Naive B cell (primary cell): Measurements from ENCODE around the gene TMEM213. TPM values are rescaled to one million over a fixed set of nuclear protein-coding genes. Genes with fewer than 3 reads are reported as not detected.

Experiments
- ATAC-seq, 2 donors: fragments of 150-1000 bp; cut with Tn5 transposase; 2 replicates each; pipeline ENCODE4 v1.10.0; 2021; ENCODE audit warnings: low read depth in 2 of 2, mild to moderate bottlenecking in 2 of 2, moderate library complexity in 2 of 2
- DNase-seq: peaks from one replicate; pipeline ENCODE4 v3.0.0; 2022
- H3K27ac Mint-ChIP-seq, 6 donors: one replicate each; pipeline ENCODE4 v1.8.0; 2020 to 2022; ENCODE audit warnings: mild to moderate bottlenecking in 6 of 6, mixed read lengths in 6 of 6, moderate library complexity in 5 of 6, inconsistent platforms in 2 of 6
- H3K27me3 Mint-ChIP-seq, 3 donors: one replicate each; pipeline ENCODE4 v1.8.0; 2021 to 2022; ENCODE audit warnings: mixed read lengths in 3 of 3, mild to moderate bottlenecking in 1 of 3
- H3K36me3 Mint-ChIP-seq, 2 donors: one replicate each; pipeline ENCODE4 v1.8.0; 2020 to 2022; ENCODE audit warnings: mixed read lengths in 2 of 2, inconsistent platforms in 1 of 2, mild to moderate bottlenecking in 1 of 2
- H3K4me1 Mint-ChIP-seq, 3 donors: one replicate each; pipeline ENCODE4 v1.8.0; 2020 to 2022; ENCODE audit warnings: mixed read lengths in 3 of 3, inconsistent platforms in 1 of 3, mild to moderate bottlenecking in 1 of 3, moderate library complexity in 1 of 3
- H3K4me3 Mint-ChIP-seq, 8 donors: one replicate each; pipeline ENCODE4 v1.8.0; 2020 to 2022; ENCODE audit warnings: mild to moderate bottlenecking in 8 of 8, mixed read lengths in 8 of 8, moderate library complexity in 8 of 8, inconsistent platforms in 2 of 8
- H3K9me3 Mint-ChIP-seq, 7 donors: one replicate each; pipeline ENCODE4 v1.8.0; 2020 to 2022; ENCODE audit warnings: mixed read lengths in 7 of 7, mild to moderate bottlenecking in 5 of 7, inconsistent platforms in 2 of 7, moderate library complexity in 1 of 7
- polyA plus RNA-seq, 6 donors: library from polyadenylated mRNA; unstranded; fragments of 300-500 nt; fragmentation: Illumina TruSeq; gene quantifications; one replicate each; pipeline ENCODE4 v1.2.3, GENCODE V29; 2021; ENCODE audit warnings: low read depth in 6 of 6

TMEM213 gene, protein sequence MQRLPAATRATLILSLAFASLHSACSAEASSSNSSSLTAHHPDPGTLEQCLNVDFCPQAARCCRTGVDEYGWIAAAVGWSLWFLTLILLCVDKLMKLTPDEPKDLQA
- polyA plus RNA-seq = not detected

DNA sequence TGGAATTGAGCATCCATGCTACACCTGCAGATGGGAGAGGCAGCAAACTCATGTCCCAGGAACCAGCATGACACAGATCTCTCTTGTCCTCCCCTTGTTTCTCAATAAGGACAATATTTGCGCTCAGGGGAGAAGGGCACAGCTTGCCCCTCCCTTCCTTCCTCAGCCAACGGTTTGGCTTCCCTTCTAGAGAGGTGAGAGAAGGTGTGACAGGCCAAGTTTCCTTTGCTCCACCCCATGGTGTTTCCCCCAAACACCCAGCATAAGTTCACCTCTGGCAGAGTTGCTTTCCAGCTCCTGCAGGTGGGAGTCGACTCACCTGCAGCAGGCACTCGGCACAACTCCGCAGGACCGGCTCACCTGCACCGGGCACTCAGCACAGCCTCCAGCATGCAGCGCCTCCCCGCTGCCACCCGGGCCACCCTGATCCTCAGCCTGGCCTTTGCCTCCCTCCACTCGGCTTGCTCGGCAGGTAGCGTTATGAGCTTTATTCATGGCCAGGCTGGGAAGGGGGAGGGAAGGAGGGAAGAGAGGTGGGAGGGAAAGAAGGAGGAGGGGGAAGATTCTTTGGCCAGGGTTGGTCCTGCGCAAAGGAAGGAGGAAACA lies at the start of gene TMEM213, which contains the start of gene ATP6V0A4:
Gene TMEM213 (plus strand): TSS at position 280 of the 606 bp plus-strand sequence. CDS start 111 bp downstream, at position 391.
Gene ATP6V0A4 (minus strand): TSS at position 482 of the 606 bp plus-strand sequence. CDS start 26,949 bp downstream, outside the sequence.
- no peaks in the 10 kb centered on the region for H3K36me3 Mint-ChIP-seq
- ATAC-seq (no peak), DNase-seq (no peak)
- no peak within 1 kb of the TSS for H3K27ac Mint-ChIP-seq
- no peak within 1 kb of the TSS for H3K4me3 Mint-ChIP-seq
- peaks cover 9 to 20% (median 15%) of the 10 kb centered on the region in 3 donors for H3K27me3 Mint-ChIP-seq
- H3K9me3 Mint-ChIP-seq = peaks cover 0 to 3% (median 0%) of the 10 kb centered on the region in 7 donors
- peaks cover 0 to 4% (median 0%) of the 10 kb centered on the region in 3 donors for H3K4me1 Mint-ChIP-seq

DNA sequence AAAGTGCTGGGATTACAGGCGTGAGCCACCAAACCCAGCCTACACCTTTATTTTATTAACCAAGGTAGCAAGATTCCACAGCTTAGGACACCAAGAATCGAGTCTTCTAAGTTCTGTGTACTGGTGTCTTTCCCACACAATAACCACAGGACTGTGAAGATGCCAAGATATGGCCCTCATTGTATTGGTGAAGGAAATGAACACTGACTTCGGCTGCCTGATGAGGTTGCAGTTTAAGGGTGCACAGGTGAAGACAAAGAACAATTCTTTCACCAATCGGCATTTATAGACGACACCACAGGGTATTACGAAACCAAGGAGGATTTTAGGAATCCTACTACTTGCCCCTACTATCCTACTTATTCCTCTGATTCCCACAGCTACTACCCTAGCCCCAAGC lies 49.1 kb upstream of the TMEM213 start:
- no peak overlapping the region for H3K27ac Mint-ChIP-seq
- H3K9me3 Mint-ChIP-seq = peaks cover 0 to 6% (median 0%) of the 10 kb centered on the region in 7 donors
- peaks cover 0 to 11% (median 0%) of the 10 kb centered on the region in 3 donors for H3K4me1 Mint-ChIP-seq

DNA sequence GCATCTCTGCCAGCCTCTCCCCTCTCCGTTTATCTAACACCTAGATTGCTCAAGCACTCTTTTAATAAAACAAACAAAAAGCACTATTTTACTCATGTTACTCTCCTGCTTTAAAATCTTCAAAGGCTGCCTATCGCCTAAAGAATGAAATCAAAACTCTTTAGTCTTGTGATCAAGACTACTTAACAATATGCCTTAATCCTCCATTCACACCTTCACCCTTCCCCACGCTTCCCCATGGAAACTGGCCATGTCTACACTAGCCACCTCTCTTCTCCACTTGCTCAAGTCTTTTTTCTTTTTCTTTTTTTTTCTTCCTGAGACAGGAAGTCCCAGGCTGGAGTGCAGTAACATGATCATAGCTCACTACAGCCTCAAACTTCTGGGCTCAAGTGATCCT lies 47.8 kb upstream of the TMEM213 start:
- H3K4me1 Mint-ChIP-seq = peaks cover 0 to 11% (median 0%) of the 10 kb centered on the region in 3 donors
- H3K27ac Mint-ChIP-seq = peak overlapping the region in 1 of 6 donors; percentile 47
- ATAC-seq = no peak
- H3K4me3 Mint-ChIP-seq = no peak overlapping the region
- H3K36me3 Mint-ChIP-seq = no peaks in the 10 kb centered on the region
- DNase-seq = no peak
- peaks cover 0 to 6% (median 0%) of the 10 kb centered on the region in 7 donors for H3K9me3 Mint-ChIP-seq
- H3K27me3 Mint-ChIP-seq = peaks cover 8 to 24% (median 20%) of the 10 kb centered on the region in 3 donors

More for the DNA sequence above, 49.1 kb upstream of the TMEM213 start:
- no peak overlapping the region for H3K4me3 Mint-ChIP-seq
- ATAC-seq = no peak
- H3K27me3 Mint-ChIP-seq = peaks cover 8 to 24% (median 20%) of the 10 kb centered on the region in 3 donors
- DNase-seq = no peak
- H3K36me3 Mint-ChIP-seq = no peaks in the 10 kb centered on the region

DNA sequence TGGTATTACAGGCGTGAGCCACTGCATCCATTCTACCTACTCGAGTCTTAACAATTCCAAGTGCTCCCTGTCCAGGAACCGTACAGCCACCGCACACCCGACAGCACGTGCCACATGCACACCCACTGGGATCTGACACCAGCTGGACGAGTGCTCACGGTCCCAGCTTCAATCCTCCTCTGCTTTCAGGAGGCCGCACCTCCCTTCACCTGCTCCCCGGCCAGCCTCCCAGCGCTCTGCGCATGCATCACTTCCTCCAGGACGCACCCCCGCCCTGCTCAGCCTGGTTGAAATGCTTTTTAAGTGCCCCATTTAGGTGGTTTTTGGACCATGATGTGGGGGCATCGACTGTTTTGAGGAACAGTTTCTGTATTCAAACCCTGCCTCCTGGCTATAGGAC lies 47.3 kb upstream of the TMEM213 start:
- ATAC-seq = no peak
- Mint-ChIP-seq H3K4me3 (no peak overlapping the region), H3K27me3 (peaks cover 8 to 24% (median 20%) of the 10 kb centered on the region in 3 donors), H3K9me3 (peaks cover 0 to 6% (median 0%) of the 10 kb centered on the region in 7 donors), H3K27ac (no peak overlapping the region), H3K36me3 (no peaks in the 10 kb centered on the region), H3K4me1 (peaks cover 0 to 11% (median 0%) of the 10 kb centered on the region in 3 donors)
- DNase-seq = no peak

DNA sequence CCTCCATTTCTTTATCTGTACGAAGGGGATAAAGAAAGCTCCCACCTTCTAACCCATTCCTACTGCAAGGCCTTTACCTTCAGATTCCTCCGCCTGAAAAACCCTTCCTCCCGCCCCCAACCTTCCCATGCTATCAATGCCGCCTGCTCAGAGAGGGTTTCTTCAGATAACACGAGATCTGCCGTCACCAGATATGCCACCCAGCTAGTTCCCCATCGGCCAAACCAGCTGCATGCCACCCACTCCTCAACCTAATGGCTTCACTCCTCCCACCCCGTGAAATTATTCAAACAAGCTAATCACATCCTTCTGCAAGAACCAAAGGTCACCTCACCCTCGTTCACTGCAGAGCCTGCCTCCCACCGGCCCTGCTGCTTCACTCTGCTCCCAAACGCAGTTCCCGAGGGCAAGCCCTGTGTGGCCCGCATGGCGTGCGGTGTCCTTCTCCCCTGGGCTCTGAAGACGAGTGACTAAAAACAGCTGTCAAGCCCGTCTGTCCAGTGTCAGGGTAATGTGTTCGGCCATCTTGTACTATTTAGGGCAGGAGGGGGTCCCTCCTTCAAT lies 46.8 kb upstream of the TMEM213 start:
- Mint-ChIP-seq H3K4me1 (peaks cover 0 to 11% (median 0%) of the 10 kb centered on the region in 3 donors), H3K4me3 (no peak overlapping the region), H3K27ac (no peak overlapping the region), H3K9me3 (peaks cover 0 to 6% (median 0%) of the 10 kb centered on the region in 7 donors), H3K36me3 (no peaks in the 10 kb centered on the region), H3K27me3 (peaks cover 8 to 24% (median 20%) of the 10 kb centered on the region in 3 donors)
- ATAC-seq (no peak), DNase-seq (no peak)

DNA sequence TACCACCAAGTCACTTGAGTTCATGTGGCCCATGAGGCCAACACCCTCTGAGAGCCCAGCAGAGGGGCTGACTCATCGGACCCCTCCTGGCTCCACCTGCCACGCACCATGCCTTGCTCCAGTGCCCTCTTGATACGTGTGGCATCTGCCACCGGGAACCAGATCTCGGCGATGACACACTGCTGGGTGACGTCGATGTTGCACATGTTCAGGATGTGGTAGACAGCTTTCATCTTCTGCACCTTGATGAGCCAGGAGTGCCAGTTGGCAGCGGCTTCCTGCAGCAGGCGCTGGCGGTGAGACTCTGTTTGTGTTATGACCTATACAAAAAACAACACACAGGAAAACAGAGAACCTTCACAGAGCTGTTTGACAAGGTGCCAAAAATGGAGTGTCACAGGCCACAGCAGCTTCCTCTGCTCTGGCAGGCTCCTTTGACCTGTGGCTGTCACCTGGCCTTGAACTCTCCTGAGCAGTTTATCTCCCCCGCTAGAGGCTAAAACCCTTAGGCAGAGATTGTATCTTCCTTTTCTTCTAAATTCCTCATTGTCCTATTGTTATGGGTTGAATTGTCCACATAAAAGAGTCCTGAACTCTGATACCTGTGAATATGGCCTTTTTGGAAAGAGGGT lies 45.2 kb upstream of the TMEM213 start:
- no peaks in the 10 kb centered on the region for H3K36me3 Mint-ChIP-seq
- H3K4me3 Mint-ChIP-seq = no peak overlapping the region
- peaks cover 8 to 24% (median 20%) of the 10 kb centered on the region in 3 donors for H3K27me3 Mint-ChIP-seq
- peak; percentile 30 for DNase-seq
- H3K27ac Mint-ChIP-seq = peak overlapping the region in 1 of 6 donors; percentile 62
- peaks cover 0 to 6% (median 0%) of the 10 kb centered on the region in 7 donors for H3K9me3 Mint-ChIP-seq
- ATAC-seq = peak; percentile 87 to 90
- peaks cover 0 to 11% (median 0%) of the 10 kb centered on the region in 3 donors for H3K4me1 Mint-ChIP-seq

DNA sequence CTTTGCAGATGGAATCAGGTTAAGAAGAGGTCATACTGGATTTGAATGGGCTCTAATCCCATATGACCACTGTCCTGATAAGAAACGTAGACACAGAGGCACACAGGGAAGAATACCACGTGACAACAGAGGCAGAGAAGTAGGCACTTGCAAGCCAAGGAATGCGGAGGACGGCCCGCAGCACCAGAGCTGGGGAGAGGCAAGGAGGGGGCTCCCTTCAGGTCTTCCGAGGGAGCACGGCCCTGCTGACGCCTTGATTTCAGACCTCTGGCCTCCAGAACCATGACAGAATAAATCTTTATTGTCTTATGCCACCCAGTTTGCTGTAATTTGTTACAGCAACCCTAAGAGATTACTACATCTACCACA lies 44.7 kb upstream of the TMEM213 start:
- H3K9me3 Mint-ChIP-seq = peaks cover 0 to 6% (median 0%) of the 10 kb centered on the region in 7 donors
- H3K4me3 Mint-ChIP-seq = no peak overlapping the region
- H3K27ac Mint-ChIP-seq = no peak overlapping the region
- DNase-seq (no peak), ATAC-seq (no peak)
- H3K36me3 Mint-ChIP-seq = no peaks in the 10 kb centered on the region
- peaks cover 8 to 24% (median 20%) of the 10 kb centered on the region in 3 donors for H3K27me3 Mint-ChIP-seq
- peaks cover 0 to 11% (median 0%) of the 10 kb centered on the region in 3 donors for H3K4me1 Mint-ChIP-seq

DNA sequence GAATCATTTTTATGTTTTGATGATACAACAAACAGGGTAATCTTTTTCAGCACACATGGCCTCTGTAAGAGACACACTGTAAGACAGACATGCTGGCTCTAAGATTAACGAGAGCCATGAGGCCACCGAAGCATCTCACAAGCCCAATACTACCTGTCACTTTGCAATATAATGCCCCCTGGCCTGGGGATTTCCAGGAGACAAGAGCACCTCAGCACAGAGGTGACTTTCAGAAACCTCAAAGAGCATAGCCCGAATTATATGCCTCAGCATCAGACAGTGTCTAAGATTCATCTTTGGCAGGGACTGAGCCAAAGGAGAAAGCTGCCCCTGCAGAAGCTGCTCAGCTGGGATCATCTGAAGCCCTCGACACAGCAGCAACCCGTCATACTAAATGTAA lies 44.2 kb upstream of the TMEM213 start:
- DNase-seq = no peak
- no peak for ATAC-seq
- Mint-ChIP-seq H3K4me3 (no peak overlapping the region), H3K4me1 (peaks cover 0 to 11% (median 0%) of the 10 kb centered on the region in 3 donors), H3K27me3 (peaks cover 8 to 24% (median 20%) of the 10 kb centered on the region in 3 donors), H3K27ac (no peak overlapping the region), H3K36me3 (no peaks in the 10 kb centered on the region), H3K9me3 (peaks cover 0 to 6% (median 0%) of the 10 kb centered on the region in 7 donors)

DNA sequence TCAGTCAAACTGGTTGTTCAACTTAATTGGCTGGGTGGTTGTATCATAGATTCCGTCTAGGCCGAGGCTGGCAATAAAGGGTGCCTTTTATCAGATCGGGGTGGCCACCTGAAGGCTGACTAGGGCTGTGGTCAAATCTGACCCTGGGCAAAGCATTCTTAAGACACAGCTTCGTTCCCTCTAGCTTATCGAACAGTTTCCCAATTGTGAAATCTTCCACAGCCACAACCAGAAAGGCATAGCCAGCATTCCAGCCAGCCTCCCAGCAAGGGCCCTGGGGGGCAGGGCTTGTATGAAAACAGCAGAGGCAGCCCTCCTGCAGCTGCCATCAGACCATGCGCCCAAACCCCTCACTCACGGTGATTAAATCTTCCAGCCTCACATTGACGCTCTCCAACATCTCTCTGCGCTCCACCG lies 42.5 kb upstream of the TMEM213 start:
- peaks cover 0 to 4% (median 0%) of the 10 kb centered on the region in 7 donors for H3K9me3 Mint-ChIP-seq
- H3K36me3 Mint-ChIP-seq = no peaks in the 10 kb centered on the region
- peaks cover under 1 to 12% (median 12%) of the 10 kb centered on the region in 3 donors for H3K27me3 Mint-ChIP-seq
- H3K27ac Mint-ChIP-seq = no peak overlapping the region
- no peak for ATAC-seq
- peaks cover 0 to 11% (median 0%) of the 10 kb centered on the region in 3 donors for H3K4me1 Mint-ChIP-seq
- H3K4me3 Mint-ChIP-seq = no peak overlapping the region
- DNase-seq = no peak

DNA sequence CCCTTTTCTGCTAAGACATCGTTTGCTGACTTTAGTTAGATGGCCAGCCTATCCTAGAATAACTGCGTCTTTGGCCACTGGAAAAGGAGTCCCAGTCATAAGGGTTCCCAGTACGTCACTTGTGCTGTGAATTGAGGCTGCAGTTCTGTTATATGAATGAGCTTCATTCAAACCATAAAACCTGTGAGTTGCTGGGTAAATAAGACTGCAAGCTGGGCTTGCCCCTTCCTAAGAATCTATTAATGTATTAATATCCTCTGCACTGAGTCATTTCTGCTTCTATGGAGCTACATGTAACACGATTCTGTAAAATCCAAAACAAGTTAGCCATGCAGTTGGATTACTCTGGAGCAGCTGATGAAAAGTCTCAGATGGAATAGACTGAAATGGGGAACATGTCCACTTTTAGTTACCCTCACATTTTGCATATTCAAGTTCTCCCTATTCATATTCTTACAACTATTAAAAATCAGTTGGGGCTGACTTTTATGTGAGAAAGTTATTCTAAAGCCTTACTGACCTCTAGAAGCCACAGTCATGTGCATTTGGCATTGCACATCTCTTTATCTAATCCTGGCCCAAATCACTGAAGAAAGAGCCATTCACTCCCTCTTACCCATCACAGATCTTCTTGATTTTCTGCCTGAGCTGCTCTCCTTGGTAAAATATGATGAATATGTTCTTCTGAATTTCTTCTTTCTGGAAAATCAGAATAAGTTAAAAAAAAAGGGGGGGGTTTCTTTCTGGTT lies 41.8 kb upstream of the TMEM213 start:
- H3K4me3 Mint-ChIP-seq = no peak overlapping the region
- peaks cover 0 to 5% (median 5%) of the 10 kb centered on the region in 3 donors for H3K27me3 Mint-ChIP-seq
- no peak for ATAC-seq
- H3K9me3 Mint-ChIP-seq = peaks cover 0 to 1% (median 0%) of the 10 kb centered on the region in 7 donors
- DNase-seq = no peak
- no peak overlapping the region for H3K27ac Mint-ChIP-seq
- no peaks in the 10 kb centered on the region for H3K36me3 Mint-ChIP-seq
- H3K4me1 Mint-ChIP-seq = peaks cover 0 to 11% (median 0%) of the 10 kb centered on the region in 3 donors

DNA sequence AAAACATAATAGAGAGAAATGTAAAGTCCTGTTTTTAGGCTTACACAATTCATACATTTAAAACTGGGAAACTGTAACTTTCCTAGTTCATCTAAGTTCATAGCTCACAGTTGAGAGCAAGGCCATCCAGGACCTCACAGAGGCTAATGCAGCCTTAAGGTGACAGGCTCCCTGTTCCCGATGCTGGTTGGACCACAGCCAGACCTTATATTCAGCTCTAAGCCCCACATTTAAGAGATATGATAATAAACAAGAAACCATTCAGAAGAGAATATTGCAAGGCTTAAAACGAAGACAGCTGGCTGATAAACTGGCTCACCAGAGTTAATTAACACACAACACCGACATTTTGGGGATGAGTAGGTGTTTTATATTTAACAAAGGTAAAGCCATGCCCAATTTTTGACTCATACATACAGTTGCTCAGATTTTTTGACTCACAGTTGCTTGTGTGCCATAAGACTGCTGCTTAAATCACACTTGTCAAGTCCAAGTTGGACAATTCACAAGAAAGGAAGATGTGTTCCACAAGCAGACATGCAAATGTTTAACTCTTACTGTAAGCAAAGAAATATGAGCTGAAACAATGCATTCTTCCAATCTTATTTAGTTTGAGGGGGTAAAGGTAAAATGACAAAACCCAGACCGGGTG lies 41.1 kb upstream of the TMEM213 start:
- Mint-ChIP-seq H3K4me3 (no peak overlapping the region), H3K27ac (peak overlapping the region in 1 of 6 donors; percentile 36), H3K9me3 (no peaks in the 10 kb centered on the region), H3K36me3 (no peaks in the 10 kb centered on the region), H3K4me1 (peaks cover 0 to 11% (median 0%) of the 10 kb centered on the region in 3 donors), H3K27me3 (no peaks in the 10 kb centered on the region)
- DNase-seq (no peak), ATAC-seq (no peak)

DNA sequence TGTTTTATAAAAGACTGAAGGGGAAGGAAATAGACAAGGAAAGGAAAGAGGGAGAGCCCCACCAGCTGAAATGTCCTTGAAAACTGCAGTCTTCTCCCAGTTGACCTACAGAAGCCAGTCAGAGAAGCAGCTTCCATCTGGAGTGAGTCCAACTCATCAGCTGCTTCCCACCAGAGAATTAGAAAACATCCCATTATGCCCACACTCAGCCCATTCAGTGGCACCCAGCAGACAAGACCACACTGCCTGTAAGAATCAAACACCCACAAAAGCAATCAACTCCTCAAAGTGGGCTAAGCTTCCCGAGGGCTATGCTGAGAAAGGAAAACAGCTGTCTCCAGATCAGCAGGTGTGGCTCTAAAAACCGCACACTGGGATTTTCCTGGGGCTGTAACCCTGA lies 29.6 kb upstream of the TMEM213 start:
- no peak overlapping the region for H3K27ac Mint-ChIP-seq
- H3K4me3 Mint-ChIP-seq = no peak overlapping the region
- H3K4me1 Mint-ChIP-seq = peaks cover 0 to 2% (median 0%) of the 10 kb centered on the region in 3 donors
- peaks cover 0 to 3% (median 0%) of the 10 kb centered on the region in 7 donors for H3K9me3 Mint-ChIP-seq
- DNase-seq (no peak), ATAC-seq (no peak)
- H3K27me3 Mint-ChIP-seq = peaks cover 0 to 6% (median 4%) of the 10 kb centered on the region in 3 donors
- no peaks in the 10 kb centered on the region for H3K36me3 Mint-ChIP-seq
